ENCODE results near the gene PPP2R5C.

Gene PPP2R5C

GRCh38 chr14:101905614-101906013, 144.1 kb downstream of the PPP2R5C start:
- Histone ChIP-seq H3K9me3 (ENCODE audit: low read depth, low read length) (no peaks in the 10 kb centered on the region), H3K27ac (no peak overlapping the region), H3K9ac (ENCODE audit: insufficient read length) (no peak overlapping the region), H3K4me3 (no peak overlapping the region), H3K36me3 (ENCODE audit: insufficient read depth, low read length) (peaks cover 78% of the 10 kb centered on the region)
- TF ChIP-seq FOXP2 (optimal IDR thresholded peaks at IDR 0.05; ENCODE audit: control extremely low read depth, extremely low read length, insufficient read depth) (no peak), POLR2AphosphoS5 (IDR thresholded peaks at IDR 0.05; ENCODE audit: borderline replicate concordance, low read depth, low read length) (no peak), EZH2 (IDR thresholded peaks at IDR 0.05) (no peak)
- DNase-seq (ENCODE audit: low read depth, low spot score) = no peak

- no peak for DNase-seq (ENCODE audit: low read depth, low spot score)
- Histone ChIP-seq H3K27ac (no peak overlapping the region), H3K4me3 (no peak overlapping the region), H3K36me3 (ENCODE audit: insufficient read depth, low read length) (peaks cover 68% of the 10 kb centered on the region), H3K9ac (ENCODE audit: insufficient read length) (no peak overlapping the region), H3K9me3 (ENCODE audit: low read depth, low read length) (no peaks in the 10 kb centered on the region)
- TF ChIP-seq POLR2AphosphoS5 (IDR thresholded peaks at IDR 0.05; ENCODE audit: borderline replicate concordance, low read depth, low read length) = no peak
- no peak for TF ChIP-seq EZH2 (IDR thresholded peaks at IDR 0.05)
- no peak for TF ChIP-seq FOXP2 (optimal IDR thresholded peaks at IDR 0.05; ENCODE audit: control extremely low read depth, extremely low read length, insufficient read depth)
These were observed 145.1 kb downstream of the PPP2R5C start for GRCh38 chr14:101906645-101907044.

DNA sequence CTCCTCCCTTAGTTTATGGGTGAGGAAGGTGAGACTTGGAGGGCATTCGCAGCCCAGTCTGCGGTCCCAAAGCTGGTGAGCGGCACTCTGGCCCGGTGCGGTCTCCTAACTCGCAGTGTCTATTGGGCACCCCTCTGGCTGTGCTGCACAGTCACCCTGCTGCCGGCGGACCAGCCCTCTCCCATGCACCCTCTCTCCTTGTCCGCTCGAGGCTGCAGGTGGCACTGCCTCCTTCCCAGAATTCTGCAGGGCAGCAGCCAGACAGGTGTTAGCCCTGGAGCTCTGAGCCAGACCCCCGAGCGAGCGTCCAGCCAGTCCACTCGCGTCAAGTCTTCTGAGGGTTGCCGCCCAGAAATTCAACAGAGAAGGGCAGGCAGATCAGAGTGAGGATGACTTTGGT, 146.1 kb downstream of the PPP2R5C start:
- H3K36me3 ChIP-seq (ENCODE audit: insufficient read depth, low read length) = peaks cover 66% of the 10 kb centered on the region
- H3K4me3 ChIP-seq = no peak overlapping the region
- H3K9me3 ChIP-seq (ENCODE audit: low read depth, low read length) = no peaks in the 10 kb centered on the region
- DNase-seq (ENCODE audit: low read depth, low spot score) = no peak
- TF ChIP-seq POLR2AphosphoS5 (IDR thresholded peaks at IDR 0.05; ENCODE audit: borderline replicate concordance, low read depth, low read length) (no peak), FOXP2 (optimal IDR thresholded peaks at IDR 0.05; ENCODE audit: control extremely low read depth, extremely low read length, insufficient read depth) (no peak), EZH2 (IDR thresholded peaks at IDR 0.05) (no peak)
- H3K27ac ChIP-seq = no peak overlapping the region
- H3K9ac ChIP-seq (ENCODE audit: insufficient read length) = no peak overlapping the region

DNA sequence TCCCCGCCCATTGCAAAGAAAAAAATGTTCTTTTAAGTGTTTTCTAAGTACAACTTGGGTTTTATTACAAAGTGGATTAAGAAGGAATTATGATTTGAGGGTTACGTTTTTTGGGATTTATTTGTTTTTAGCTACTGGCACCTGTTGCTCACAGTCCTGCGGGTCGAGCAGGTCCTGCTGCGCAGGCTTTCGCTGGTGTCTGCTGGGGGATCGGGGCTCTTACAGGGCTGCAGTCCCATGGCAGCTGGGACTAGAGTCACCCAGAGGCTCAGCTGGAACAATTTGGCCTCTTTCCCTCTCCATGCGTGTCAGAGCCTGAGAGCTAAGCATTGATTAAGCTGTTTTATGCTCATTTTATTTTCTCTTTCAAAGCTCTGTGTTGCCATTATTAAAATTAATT, 147.3 kb downstream of the PPP2R5C start:
- no peak for TF ChIP-seq FOXP2 (optimal IDR thresholded peaks at IDR 0.05; ENCODE audit: control extremely low read depth, extremely low read length, insufficient read depth)
- TF ChIP-seq EZH2 (IDR thresholded peaks at IDR 0.05) = no peak
- no peak for TF ChIP-seq POLR2AphosphoS5 (IDR thresholded peaks at IDR 0.05; ENCODE audit: borderline replicate concordance, low read depth, low read length)
- Histone ChIP-seq H3K4me3 (no peak overlapping the region), H3K27ac (peak overlapping the region; percentile 46; the same call in 1 of the 2 replicates), H3K36me3 (ENCODE audit: insufficient read depth, low read length) (peaks cover 65% of the 10 kb centered on the region), H3K9me3 (ENCODE audit: low read depth, low read length) (no peaks in the 10 kb centered on the region), H3K9ac (ENCODE audit: insufficient read length) (no peak overlapping the region)
- no peak for DNase-seq (ENCODE audit: low read depth, low spot score)

- H3K27ac ChIP-seq = peak overlapping the region; percentile 46; the same call in 1 of the 2 replicates
- TF ChIP-seq EZH2 (IDR thresholded peaks at IDR 0.05) (no peak), POLR2AphosphoS5 (IDR thresholded peaks at IDR 0.05; ENCODE audit: borderline replicate concordance, low read depth, low read length) (no peak), FOXP2 (optimal IDR thresholded peaks at IDR 0.05; ENCODE audit: control extremely low read depth, extremely low read length, insufficient read depth) (no peak)
- no peaks in the 10 kb centered on the region for H3K9me3 ChIP-seq (ENCODE audit: low read depth, low read length)
- no peak for DNase-seq (ENCODE audit: low read depth, low spot score)
- H3K36me3 ChIP-seq (ENCODE audit: insufficient read depth, low read length) = peaks cover 63% of the 10 kb centered on the region
- no peak overlapping the region for H3K9ac ChIP-seq (ENCODE audit: insufficient read length)
- H3K4me3 ChIP-seq = no peak overlapping the region
These were observed 148.0 kb downstream of the PPP2R5C start for GRCh38 chr14:101909371-101910096.

GRCh38 chr14:101912841-101913240, 151.3 kb downstream of the PPP2R5C start:
- Histone ChIP-seq H3K27ac (no peak overlapping the region), H3K4me3 (no peak overlapping the region), H3K9ac (ENCODE audit: insufficient read length) (no peak overlapping the region), H3K36me3 (ENCODE audit: insufficient read depth, low read length) (peaks cover 40% of the 10 kb centered on the region), H3K9me3 (ENCODE audit: low read depth, low read length) (no peaks in the 10 kb centered on the region)
- DNase-seq (ENCODE audit: low read depth, low spot score) = no peak
- TF ChIP-seq EZH2 (IDR thresholded peaks at IDR 0.05) (no peak), POLR2AphosphoS5 (IDR thresholded peaks at IDR 0.05; ENCODE audit: borderline replicate concordance, low read depth, low read length) (no peak), FOXP2 (optimal IDR thresholded peaks at IDR 0.05; ENCODE audit: control extremely low read depth, extremely low read length, insufficient read depth) (no peak)

DNA sequence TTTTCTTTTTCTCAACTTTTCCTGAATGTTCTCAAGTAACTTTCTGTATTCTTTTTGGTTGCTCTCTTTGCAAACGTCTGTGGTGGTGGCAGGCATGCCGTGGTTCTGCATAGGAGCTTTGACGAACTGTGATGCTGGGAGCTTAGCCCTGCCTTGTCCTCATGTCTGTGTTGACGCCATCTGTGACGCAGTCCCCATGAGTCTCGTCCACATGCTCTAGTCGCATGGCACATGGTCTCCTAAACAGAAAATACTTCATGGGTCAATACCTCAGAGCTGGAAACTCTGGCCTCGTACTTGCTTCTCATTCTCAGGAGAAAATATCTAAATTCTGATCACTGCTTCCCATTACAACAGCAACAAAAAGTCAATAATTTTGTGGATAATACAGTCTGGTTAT, 152.6 kb downstream of the PPP2R5C start:
- TF ChIP-seq POLR2AphosphoS5 (IDR thresholded peaks at IDR 0.05; ENCODE audit: borderline replicate concordance, low read depth, low read length) (no peak), FOXP2 (optimal IDR thresholded peaks at IDR 0.05; ENCODE audit: control extremely low read depth, extremely low read length, insufficient read depth) (no peak), EZH2 (IDR thresholded peaks at IDR 0.05) (no peak)
- no peak overlapping the region for H3K9ac ChIP-seq (ENCODE audit: insufficient read length)
- DNase-seq (ENCODE audit: low read depth, low spot score) = no peak
- H3K36me3 ChIP-seq (ENCODE audit: insufficient read depth, low read length) = peaks cover 33% of the 10 kb centered on the region
- H3K4me3 ChIP-seq = no peak overlapping the region
- H3K27ac ChIP-seq = no peak overlapping the region
- H3K9me3 ChIP-seq (ENCODE audit: low read depth, low read length) = no peaks in the 10 kb centered on the region

- Histone ChIP-seq H3K9ac (ENCODE audit: insufficient read length) (no peak overlapping the region), H3K9me3 (ENCODE audit: low read depth, low read length) (no peaks in the 10 kb centered on the region), H3K4me3 (no peak overlapping the region), H3K27ac (no peak overlapping the region), H3K36me3 (ENCODE audit: insufficient read depth, low read length) (peaks cover 22% of the 10 kb centered on the region)
- DNase-seq (ENCODE audit: low read depth, low spot score) = no peak
- TF ChIP-seq EZH2 (IDR thresholded peaks at IDR 0.05) (no peak), FOXP2 (optimal IDR thresholded peaks at IDR 0.05; ENCODE audit: control extremely low read depth, extremely low read length, insufficient read depth) (no peak), POLR2AphosphoS5 (IDR thresholded peaks at IDR 0.05; ENCODE audit: borderline replicate concordance, low read depth, low read length) (no peak)
These were observed 154.6 kb downstream of the PPP2R5C start for GRCh38 chr14:101915871-101916815.

Data from SK-N-MC (cell line).